GM19372 (cell line): ENCODE data around the gene VSIG1.

Experiments
- ATAC-seq: cut with Tn5 transposase; IDR thresholded peaks from one replicate; pipeline ENCODE4 v1.9.1; 2021; ENCODE audit warnings: mild to moderate bottlenecking, low read depth, moderate library complexity; ENCODE audit not compliant: unreplicated experiment

Gene VSIG1

GRCh38 chrX:108044554-108045256, at the start of gene VSIG1:
VSIG1 (plus strand) TSS chrX:108045065; CDS start chrX:108045131, 66 bp downstream.
- no peak for ATAC-seq

DNA sequence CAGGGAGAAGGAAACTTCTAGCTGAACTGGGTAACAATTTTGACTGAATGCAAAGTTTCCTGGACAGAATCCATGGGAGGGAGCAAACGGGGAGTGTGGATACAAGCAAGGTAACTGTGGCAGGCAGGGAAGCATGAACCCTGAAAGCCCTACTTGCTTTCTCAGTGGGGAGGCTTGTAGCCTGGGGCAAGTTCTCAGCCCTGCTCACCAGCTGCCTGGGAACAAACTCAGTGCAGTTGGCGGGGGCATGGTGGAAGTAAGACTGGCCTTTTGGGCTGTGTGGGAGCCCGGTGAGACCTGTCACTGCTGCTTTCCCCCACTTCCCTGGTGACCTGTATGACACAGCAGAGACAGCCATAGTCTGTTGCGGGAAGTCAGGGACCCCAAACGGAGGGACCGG, 48.7 kb upstream of the VSIG1 start:
- no peak for ATAC-seq

- no peak for ATAC-seq
Observed at GRCh38 chrX:108000751-108001150, 44.1 kb upstream of the VSIG1 start.

- ATAC-seq = peak; percentile 85
Observed at GRCh38 chrX:108001218-108001814, 43.5 kb upstream of the VSIG1 start.

- no peak for ATAC-seq
Observed at GRCh38 chrX:108018656-108019381, 26.0 kb upstream of the VSIG1 start.

- no peak for ATAC-seq
Observed at GRCh38 chrX:108019382-108019875, 25.4 kb upstream of the VSIG1 start.

- no peak for ATAC-seq
Observed at GRCh38 chrX:108020631-108021030, 24.2 kb upstream of the VSIG1 start.

GRCh38 chrX:108022491-108023089, 22.3 kb upstream of the VSIG1 start:
- ATAC-seq = no peak

GRCh38 chrX:108025376-108025775, 19.5 kb upstream of the VSIG1 start:
- no peak for ATAC-seq

- no peak for ATAC-seq
Observed at GRCh38 chrX:108025954-108026600, 18.8 kb upstream of the VSIG1 start.

GRCh38 chrX:108028854-108029253, 16.0 kb upstream of the VSIG1 start:
- no peak for ATAC-seq

GRCh38 chrX:108029928-108030711, 14.7 kb upstream of the VSIG1 start:
- ATAC-seq = no peak

- ATAC-seq = no peak
Observed at GRCh38 chrX:108032944-108033343, 11.9 kb upstream of the VSIG1 start.

GRCh38 chrX:108033890-108034289, 11.0 kb upstream of the VSIG1 start:
- ATAC-seq = no peak

DNA sequence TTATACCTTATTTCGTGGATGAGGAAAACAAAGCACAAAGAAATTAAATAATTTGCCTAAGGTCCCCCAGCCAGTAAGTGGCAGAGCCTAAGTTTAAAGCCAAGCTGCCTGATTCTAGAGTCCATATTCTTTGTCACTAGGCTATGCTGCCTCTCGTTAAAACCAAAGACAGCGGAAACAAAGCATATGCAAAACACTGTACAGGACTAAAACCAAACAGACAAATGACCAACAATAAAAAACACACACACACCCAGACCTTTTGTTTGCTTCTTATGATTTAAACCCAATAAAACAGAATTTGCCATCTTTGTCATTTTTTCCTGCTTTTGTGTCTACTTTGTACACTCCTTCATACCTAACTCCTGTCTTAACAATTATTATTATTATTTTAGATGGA, 10.1 kb upstream of the VSIG1 start:
- ATAC-seq = no peak

DNA sequence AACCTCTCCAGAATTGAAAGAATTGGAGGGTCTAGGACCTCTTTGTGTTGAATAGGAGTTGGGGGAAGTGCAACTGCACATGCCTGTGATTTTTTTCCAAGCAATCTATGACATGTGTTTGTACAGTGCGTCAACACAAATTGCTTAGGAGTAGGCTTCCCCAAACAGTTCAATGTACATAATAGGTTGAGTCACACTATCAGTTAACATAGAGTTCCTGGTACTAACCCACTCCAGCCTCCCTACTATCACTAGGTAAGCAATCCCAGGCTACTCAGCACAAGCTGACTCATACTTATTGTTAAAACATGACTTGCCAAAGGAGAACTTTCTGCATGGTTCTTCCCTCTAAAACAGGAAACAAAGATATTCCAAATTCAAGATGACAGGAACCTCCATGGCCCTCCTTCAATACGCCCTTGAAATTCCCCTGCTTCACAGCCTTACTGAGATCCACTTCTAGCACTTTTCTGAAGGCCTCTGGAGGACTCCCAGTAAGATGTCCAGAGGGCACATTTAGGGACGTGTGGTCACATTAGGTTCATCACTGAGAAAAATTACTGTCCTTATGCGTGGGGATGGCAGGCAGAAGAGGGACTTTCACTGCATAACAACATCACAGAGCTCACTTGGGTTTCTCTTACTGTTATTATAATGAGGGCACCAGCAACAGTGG, 8.4 kb upstream of the VSIG1 start:
- ATAC-seq = no peak

DNA sequence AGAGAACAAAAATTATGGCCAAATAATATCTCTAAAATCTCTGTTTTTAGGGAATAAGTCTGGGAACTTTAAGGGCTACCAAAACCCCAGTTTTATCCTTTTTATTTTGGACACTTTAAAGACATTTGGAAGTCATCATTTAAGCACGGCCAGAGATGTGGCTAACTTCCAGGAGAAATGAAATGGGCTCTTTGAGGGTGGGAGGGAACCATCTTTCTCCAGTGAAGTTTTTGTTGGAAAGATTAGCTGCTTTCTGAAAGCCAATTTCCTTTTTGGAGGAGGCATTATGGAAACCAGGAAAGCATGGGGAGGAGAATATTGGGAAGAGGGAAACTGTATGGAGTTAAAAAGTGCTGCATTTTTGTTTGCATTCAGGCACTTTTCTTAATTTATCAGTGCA, 4.8 kb downstream of the VSIG1 start:
- ATAC-seq = no peak

- ATAC-seq = no peak
Observed at GRCh38 chrX:108053218-108053617, 8.4 kb downstream of the VSIG1 start.

DNA sequence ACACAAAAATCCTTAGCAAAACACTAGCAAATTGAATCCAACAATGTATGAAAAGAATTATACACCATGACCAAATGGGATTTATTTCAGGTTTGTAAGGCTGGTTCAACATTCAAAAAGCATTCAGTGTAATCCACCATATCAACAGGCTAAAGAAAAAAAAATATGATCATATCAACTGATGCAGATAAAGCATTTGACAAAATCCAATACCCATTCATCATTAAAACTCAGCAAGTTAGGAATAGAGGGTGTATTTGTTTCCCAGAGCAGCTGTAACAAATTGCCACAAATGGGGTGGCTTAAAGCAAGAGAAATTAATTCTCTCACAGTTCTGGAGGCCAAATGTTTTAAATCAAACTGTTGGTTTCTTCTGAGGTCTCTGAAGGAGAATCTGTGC, 10.7 kb downstream of the VSIG1 start:
- ATAC-seq = no peak
